Esophagus squamous epithelium (tissue), 4 donors: ENCODE results near the gene DBN1.

Experiments used
- CTCF ChIP-seq, 6 experiments: fragments of 450-650 bp in 4 of 6; fragments of 200-600 bp in 2 of 6; sonication (generic) in 2 of 6; IDR thresholded peaks; one replicate each; pipeline ENCODE4 v1.5.1; 2016 to 2019; ENCODE audit warnings: antibody characterized with exemption in 6 of 6, mild to moderate bottlenecking in 4 of 6, moderate library complexity in 4 of 6
- POLR2A ChIP-seq, 4 donors: fragments of 450-650 bp; IDR thresholded peaks; one replicate each; pipeline ENCODE4 v1.6.1; 2017; ENCODE audit warnings: antibody characterized with exemption in 4 of 4, mild to moderate bottlenecking in 4 of 4, moderate library complexity in 3 of 4

GRCh38 chr5:177505075-177505474, 31.6 kb upstream of the DBN1 start:
- no peak for TF ChIP-seq CTCF (IDR thresholded peaks at IDR 0.05)
- no peak for TF ChIP-seq POLR2A (IDR thresholded peaks at IDR 0.05)
